Mucosa of descending colon (tissue), 3 donors: ENCODE measurements around the gene SNX19. TPM values are rescaled to one million over a fixed set of nuclear protein-coding genes. Genes with fewer than 3 reads are reported as not detected.
"Not testable (repeated sequence)": the region's sequence is repeated elsewhere in the genome, so short reads cannot be mapped to it uniquely, and the experiment has no call there.

Experiments
- ATAC-seq: fragments of 200-7000 bp; cut with Tn5 transposase; one replicate; pipeline ENCODE4 v1.9.1; 2020; ENCODE audit warnings: mild to moderate bottlenecking, moderate library complexity
- DNase-seq, 3 donors: peaks; one replicate each; pipeline ENCODE4 v3.0.0-alpha.2; 2020
- H3K36me3 ChIP-seq: fragments of 200-600 bp; one replicate; pipeline ENCODE4 v1.8.0; 2021; ENCODE audit warnings: low read depth, mild to moderate bottlenecking
- H3K4me1 ChIP-seq: fragments of 200-600 bp; one replicate; pipeline ENCODE4 v1.8.0; 2021; ENCODE audit warnings: low read depth, mild to moderate bottlenecking
- H3K4me3 ChIP-seq: fragments of 200-600 bp; one replicate; pipeline ENCODE4 v1.8.0; 2021; ENCODE audit warnings: mild to moderate bottlenecking
- H3K9me3 ChIP-seq: fragments of 200-600 bp; one replicate; pipeline ENCODE4 v1.8.0; 2021; ENCODE audit warnings: mild to moderate bottlenecking
- intact Hi-C, 2 donors: fragments of 100-400 bp; cut with DNase I in 1 of 2; cut with micrococcal nuclease in 1 of 2; formaldehyde crosslinking; loops; one replicate each; pipeline versions ENCODE4 v1.11.0 to v1.11.1; 2022; cut with DNase I, micrococcal nuclease
- total RNA-seq, 3 donors: library from RNA; stranded (reverse); fragmentation: NEBNext Ultra II Directional in 2 of 3; extraction: Animal tissue kit (Norgen Biotek cat#: 25700) in 2 of 3; gene quantifications; one replicate each; pipeline versions ENCODE4 v1.2.1 to v1.2.4, GENCODE V29; 2021 to 2023
- TF ChIP-seq, protein P1 (sequence below): fragments of 200-600 bp; IDR thresholded peaks from one replicate; pipeline ENCODE4 v1.8.0; 2022; ENCODE audit warnings: antibody characterized with exemption, mild to moderate bottlenecking
- donor health status: DM: no; HTN: no; CAD: no; lungs with moderate emphysema.
- donor health status: DM: no; HTN: no; CAD: no.
- donor health status: DM: no; HTN: yes; CAD: no.

Gene SNX19
- total RNA-seq, 3 donors from 2014 or later: 53.1 to 87.5 (median 76.7) TPM

DNA sequence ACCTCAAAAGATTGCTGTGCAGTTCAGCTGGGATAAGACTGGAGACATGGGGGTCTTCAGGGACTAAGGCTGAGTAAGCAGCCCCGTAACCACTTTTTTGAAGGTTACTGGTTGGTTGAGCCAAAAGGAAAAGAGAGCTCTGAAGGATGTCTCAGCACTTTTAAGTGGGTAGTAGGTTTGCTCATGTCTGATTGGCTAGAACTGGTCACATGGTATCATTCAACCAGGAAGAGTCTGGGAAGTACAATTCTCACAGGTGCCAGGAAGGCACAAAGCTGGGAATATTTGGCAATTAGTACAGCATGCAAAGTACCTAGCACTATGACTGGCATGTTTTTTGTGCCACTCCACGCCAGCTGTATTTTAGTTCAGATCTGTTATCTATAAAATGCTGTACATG, 58.1 kb downstream of the SNX19 start:
- TF ChIP-seq, protein P1, sequence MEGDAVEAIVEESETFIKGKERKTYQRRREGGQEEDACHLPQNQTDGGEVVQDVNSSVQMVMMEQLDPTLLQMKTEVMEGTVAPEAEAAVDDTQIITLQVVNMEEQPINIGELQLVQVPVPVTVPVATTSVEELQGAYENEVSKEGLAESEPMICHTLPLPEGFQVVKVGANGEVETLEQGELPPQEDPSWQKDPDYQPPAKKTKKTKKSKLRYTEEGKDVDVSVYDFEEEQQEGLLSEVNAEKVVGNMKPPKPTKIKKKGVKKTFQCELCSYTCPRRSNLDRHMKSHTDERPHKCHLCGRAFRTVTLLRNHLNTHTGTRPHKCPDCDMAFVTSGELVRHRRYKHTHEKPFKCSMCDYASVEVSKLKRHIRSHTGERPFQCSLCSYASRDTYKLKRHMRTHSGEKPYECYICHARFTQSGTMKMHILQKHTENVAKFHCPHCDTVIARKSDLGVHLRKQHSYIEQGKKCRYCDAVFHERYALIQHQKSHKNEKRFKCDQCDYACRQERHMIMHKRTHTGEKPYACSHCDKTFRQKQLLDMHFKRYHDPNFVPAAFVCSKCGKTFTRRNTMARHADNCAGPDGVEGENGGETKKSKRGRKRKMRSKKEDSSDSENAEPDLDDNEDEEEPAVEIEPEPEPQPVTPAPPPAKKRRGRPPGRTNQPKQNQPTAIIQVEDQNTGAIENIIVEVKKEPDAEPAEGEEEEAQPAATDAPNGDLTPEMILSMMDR: no peak
- intact Hi-C loops: no loop called here
- ATAC-seq (no peak), DNase-seq (peak in 1 of 3 donors; percentile 23)
- no peak overlapping the region for H3K4me3 ChIP-seq
- H3K4me1 ChIP-seq: no peaks in the 10 kb centered on the region
- no peaks in the 10 kb centered on the region for H3K36me3 ChIP-seq
- H3K9me3 ChIP-seq: no peaks in the 10 kb centered on the region

DNA sequence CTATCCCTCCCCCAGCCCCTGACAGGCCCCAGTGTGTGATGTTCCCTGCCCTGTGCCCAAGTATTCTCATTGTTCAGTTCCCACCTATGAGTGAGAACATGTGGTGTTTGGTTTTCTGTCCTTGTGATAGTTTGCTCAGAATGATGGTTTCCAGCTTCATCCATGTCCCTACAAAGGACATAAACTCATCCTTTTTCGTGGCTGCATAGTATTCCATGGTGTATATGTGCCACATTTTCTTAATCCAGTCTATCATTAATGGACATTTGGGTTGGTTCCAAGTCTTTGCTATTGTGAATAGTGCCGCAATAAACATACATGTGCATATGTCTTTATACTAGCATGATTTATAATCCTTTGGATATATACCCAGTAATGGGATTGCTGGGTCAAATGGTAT, 60.6 kb downstream of the SNX19 start:
- DNase-seq, H3K4me3 ChIP-seq, H3K9me3 ChIP-seq, H3K36me3 ChIP-seq, ATAC-seq, intact Hi-C loops, H3K4me1 ChIP-seq: not testable (repeated sequence)

DNA sequence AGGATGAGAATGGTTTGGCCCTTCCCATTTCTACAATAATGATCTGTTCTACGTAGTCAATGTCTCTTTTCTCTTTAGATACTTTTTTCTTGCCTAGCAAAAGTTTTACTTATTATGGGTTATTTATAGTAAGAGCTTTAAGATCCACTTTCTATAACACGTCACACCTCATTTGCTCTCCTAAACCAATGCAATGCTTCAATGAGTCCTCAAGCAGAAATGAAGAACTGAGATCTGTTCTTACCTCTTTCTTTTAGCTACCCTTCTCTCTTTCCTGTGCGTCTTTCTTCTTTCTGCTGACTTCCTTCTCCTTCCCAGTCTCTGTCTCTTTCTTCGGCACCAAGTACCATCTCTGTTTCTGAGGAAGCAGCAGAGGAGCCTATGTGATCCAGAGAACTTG, 61.8 kb downstream of the SNX19 start:
- no peaks in the 10 kb centered on the region for H3K9me3 ChIP-seq
- H3K36me3 ChIP-seq: no peaks in the 10 kb centered on the region
- no peak overlapping the region for H3K4me3 ChIP-seq
- TF ChIP-seq, protein P1: no peak
- no peak for DNase-seq
- no peak for ATAC-seq
- no peaks in the 10 kb centered on the region for H3K4me1 ChIP-seq
- intact Hi-C loops: no loop called here

DNA sequence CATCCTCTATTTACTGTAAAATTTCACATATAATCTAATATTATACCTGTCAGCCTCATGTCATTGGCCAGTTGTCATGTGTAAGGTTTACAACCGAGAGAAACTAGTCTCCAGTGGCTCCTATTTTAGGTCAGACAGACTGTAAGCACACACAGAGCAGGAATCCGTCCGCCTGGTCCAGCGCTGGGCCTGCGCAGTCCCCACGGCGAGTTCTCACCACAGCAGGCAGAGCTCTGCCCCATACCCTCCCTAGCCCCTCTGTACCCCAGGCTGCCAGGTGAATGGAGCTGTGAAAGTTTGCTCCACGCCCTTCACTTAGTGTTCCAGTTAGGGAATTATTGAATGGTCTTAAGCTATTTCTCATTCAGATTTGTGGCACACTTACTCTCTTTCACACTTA, 63.7 kb downstream of the SNX19 start:
- Histone ChIP-seq H3K4me1 (no peaks in the 10 kb centered on the region), H3K9me3 (no peaks in the 10 kb centered on the region), H3K36me3 (no peaks in the 10 kb centered on the region), H3K4me3 (no peak overlapping the region)
- TF ChIP-seq, protein P1: no peak
- intact Hi-C loops: no loop called here
- ATAC-seq (no peak), DNase-seq (no peak)

DNA sequence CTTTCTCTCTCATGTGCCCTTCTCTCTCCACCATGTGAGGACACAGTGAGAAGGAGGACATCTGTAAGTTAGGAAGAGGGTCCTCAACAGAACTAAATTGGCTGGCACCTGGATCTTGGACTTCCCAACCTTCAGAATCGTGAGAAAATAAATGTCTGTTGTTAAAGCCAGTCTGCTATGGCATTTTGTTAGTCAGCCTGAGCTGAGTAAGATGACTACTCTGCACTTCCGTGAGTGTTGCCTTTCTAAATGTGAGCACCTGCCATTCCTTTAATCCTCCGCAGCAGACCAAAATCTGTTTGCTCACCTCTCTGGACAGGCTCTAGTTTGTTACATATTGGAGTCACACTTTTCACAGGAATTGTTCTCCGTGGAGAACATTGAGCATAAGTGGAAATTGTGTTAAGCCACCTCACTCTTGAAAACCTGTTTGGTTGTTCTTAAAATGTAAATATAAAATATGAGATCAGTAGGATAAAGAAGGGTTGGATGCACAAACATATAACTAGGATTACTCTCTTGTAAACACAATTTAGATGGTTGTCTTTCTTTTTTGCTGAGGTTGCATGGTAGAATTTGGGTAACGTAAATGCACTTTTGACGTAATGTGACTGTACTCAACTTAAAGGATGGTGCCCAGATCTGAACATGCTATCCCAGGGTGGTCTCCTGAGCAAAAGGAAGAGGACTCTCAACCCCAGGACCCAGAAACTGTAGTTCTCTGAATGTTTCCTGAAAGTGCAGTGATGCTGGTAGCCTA, 65.9 kb downstream of the SNX19 start:
- no peak for DNase-seq
- Histone ChIP-seq H3K9me3 (no peaks in the 10 kb centered on the region), H3K36me3 (no peaks in the 10 kb centered on the region), H3K4me3 (no peak overlapping the region), H3K4me1 (no peaks in the 10 kb centered on the region)
- intact Hi-C loops: no loop called here
- ATAC-seq: no peak
- TF ChIP-seq, protein P1: no peak

DNA sequence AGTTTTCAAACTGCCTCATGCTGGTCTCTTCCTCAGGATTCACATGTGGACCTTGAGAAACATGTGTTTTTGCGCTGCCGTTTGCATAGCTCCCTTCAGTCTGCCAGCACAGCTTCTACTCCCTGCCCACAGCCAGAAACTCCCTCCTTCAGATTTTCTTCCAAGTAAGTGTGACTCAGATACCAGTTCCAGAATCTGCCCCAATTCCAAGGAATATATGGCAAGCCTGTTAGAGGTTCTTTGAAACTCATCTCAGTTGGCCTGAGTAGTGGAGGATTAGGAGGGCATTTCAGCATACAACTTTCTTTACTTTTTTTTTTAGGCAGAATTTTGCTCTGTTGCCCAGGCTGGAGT, 67.1 kb downstream of the SNX19 start:
- H3K9me3 ChIP-seq: no peaks in the 10 kb centered on the region
- DNase-seq (no peak), ATAC-seq (no peak)
- no peaks in the 10 kb centered on the region for H3K36me3 ChIP-seq
- no peaks in the 10 kb centered on the region for H3K4me1 ChIP-seq
- intact Hi-C loops: no loop called here
- no peak overlapping the region for H3K4me3 ChIP-seq
- TF ChIP-seq, protein P1: no peak
